ENCODE data around the gene MAPK8.

DNA sequence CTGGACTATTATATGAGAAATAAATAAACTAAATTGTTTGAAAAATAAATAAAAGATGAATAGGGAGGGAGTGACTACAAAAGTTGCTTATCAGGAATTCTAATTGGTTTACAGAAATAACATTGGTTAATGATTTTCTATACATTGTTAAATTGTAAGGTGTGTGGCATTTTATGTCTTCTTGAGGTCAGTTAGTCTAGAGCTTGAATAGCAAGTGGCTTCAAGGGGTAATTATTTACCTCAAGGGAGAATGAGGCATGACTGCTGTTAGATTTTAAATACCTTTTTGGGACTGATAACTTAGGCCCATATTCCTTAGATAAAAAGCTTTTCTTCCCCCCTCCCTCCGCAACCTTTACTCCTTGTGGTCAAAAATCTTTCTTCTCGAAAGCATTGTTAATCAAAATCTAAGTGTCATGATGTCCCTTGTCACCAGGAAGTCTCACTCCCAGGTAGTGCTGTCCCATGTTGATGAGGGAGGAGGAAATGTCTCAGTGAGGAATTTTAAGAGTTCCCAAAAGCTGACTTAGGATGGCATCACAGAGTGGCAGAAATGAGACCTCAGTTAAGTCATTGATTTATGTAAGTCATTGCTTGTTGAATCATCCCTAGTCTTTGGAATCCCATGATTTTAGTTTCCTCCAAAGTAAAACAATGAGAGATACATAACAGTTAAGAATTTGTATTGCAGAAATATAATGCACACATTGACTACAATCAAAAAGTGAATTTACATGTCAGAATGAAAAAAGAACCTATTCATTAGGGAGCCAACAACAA is 71.5 kb downstream of the MAPK8 start:
- TF ChIP-seq ZNF274 (IDR thresholded peaks at IDR 0.05; ENCODE audit: low read depth, low read length), result no peak
- no peak for TF ChIP-seq YY1 (IDR thresholded peaks at IDR 0.05; ENCODE audit: insufficient read depth, insufficient read length)
